Activated CD4-positive, alpha-beta T cell treated with anti-CD3 and anti-CD28 coated beads, Interleukin-2, Interleukin-4, amounts not matched to agents 100 ng/mL and 50 ng/mL, durations not matched to agents 16 hours and 8 hours (primary cell): Measurements from ENCODE around the gene HMCN2.
"Not testable (repeated sequence)": the region's sequence is repeated elsewhere in the genome, so short reads cannot be mapped to it uniquely, and the experiment has no call there.

ENCODE experiments used
- DNase-seq: peaks from one replicate; pipeline ENCODE4 v3.0.0-alpha.2; 2020; ENCODE audit warnings: low spot score

HMCN2 gene

GRCh38 chr9:130395810-130396435 is 130.4 kb downstream of the HMCN2 start:
- DNase-seq: no peak

GRCh38 chr9:130396581-130396980 is 131.0 kb downstream of the HMCN2 start:
- DNase-seq: no peak

GRCh38 chr9:130398487-130399240 is 133.1 kb downstream of the HMCN2 start:
- no peak for DNase-seq

GRCh38 chr9:130399768-130400167 is 134.2 kb downstream of the HMCN2 start:
- no peak for DNase-seq

GRCh38 chr9:130400870-130401269 is 135.3 kb downstream of the HMCN2 start:
- DNase-seq: no peak

GRCh38 chr9:130401742-130402141 is 136.2 kb downstream of the HMCN2 start:
- DNase-seq: not testable (repeated sequence)

- no peak for DNase-seq
Observed at GRCh38 chr9:130402243-130402642, 136.7 kb downstream of the HMCN2 start.

GRCh38 chr9:130402645-130403440 is 137.3 kb downstream of the HMCN2 start:
- DNase-seq: no peak

- no peak for DNase-seq
Observed at GRCh38 chr9:130405657-130406257, 140.2 kb downstream of the HMCN2 start.

- no peak for DNase-seq
Observed at GRCh38 chr9:130406278-130406895, 140.8 kb downstream of the HMCN2 start.

- DNase-seq: no peak
Observed at GRCh38 chr9:130407916-130408663, 142.5 kb downstream of the HMCN2 start.

GRCh38 chr9:130408669-130409068 is 143.1 kb downstream of the HMCN2 start:
- no peak for DNase-seq

- no peak for DNase-seq
Observed at GRCh38 chr9:130409246-130409645, 143.7 kb downstream of the HMCN2 start.

GRCh38 chr9:130410443-130410842 is 144.9 kb downstream of the HMCN2 start:
- DNase-seq: no peak

- DNase-seq: no peak
Observed at GRCh38 chr9:130411566-130411915, 146.0 kb downstream of the HMCN2 start.

GRCh38 chr9:130414081-130414731 is 148.6 kb downstream of the HMCN2 start:
- DNase-seq: no peak

- no peak for DNase-seq
Observed at GRCh38 chr9:130414910-130415746, 149.6 kb downstream of the HMCN2 start.

GRCh38 chr9:130417602-130418001 is 152.0 kb downstream of the HMCN2 start:
- no peak for DNase-seq

- DNase-seq: no peak
Observed at GRCh38 chr9:130418776-130419175, 153.2 kb downstream of the HMCN2 start.

GRCh38 chr9:130419521-130420035 is 154.0 kb downstream of the HMCN2 start:
- DNase-seq: no peak
